NCI-H446 treated with DMSO at 0.1 percent for 48 hours (cell line): ENCODE data around the gene KCNE2.
"Not testable (repeated sequence)": the region's sequence is repeated elsewhere in the genome, so short reads cannot be mapped to it uniquely, and the experiment has no call there.

Experiments
- DNase-seq: peaks from one replicate; lab custom pipeline; 2025; lab: John Stamatoyannopoulos, UW

Gene KCNE2

GRCh38 chr21:34353182-34353581 lies 10.6 kb upstream of the KCNE2 start:
- DNase-seq: no peak

GRCh38 chr21:34354836-34355235 lies 9.0 kb upstream of the KCNE2 start:
- no peak for DNase-seq

- DNase-seq: no peak
These were observed 8.2 kb upstream of the KCNE2 start for GRCh38 chr21:34355570-34355969.

- no peak for DNase-seq
These were observed 5.9 kb upstream of the KCNE2 start for GRCh38 chr21:34357889-34358288.

- DNase-seq: no peak
These were observed 4.9 kb upstream of the KCNE2 start for GRCh38 chr21:34358866-34359265.

GRCh38 chr21:34360488-34361241 lies 3.1 kb upstream of the KCNE2 start:
- no peak for DNase-seq

- DNase-seq: no peak
These were observed 1.7 kb upstream of the KCNE2 start for GRCh38 chr21:34362136-34362444.

- DNase-seq: no peak
These were observed 1.1 kb upstream of the KCNE2 start for GRCh38 chr21:34362670-34363069.

- no peak for DNase-seq
These were observed 1.1 kb downstream of the KCNE2 start for GRCh38 chr21:34364921-34365320.

- DNase-seq: no peak
These were observed 2.0 kb downstream of the KCNE2 start for GRCh38 chr21:34365809-34366208.

GRCh38 chr21:34367320-34367935 lies 3.6 kb downstream of the KCNE2 start:
- DNase-seq: peak; percentile 39

- DNase-seq: no peak
These were observed 5.9 kb downstream of the KCNE2 start for GRCh38 chr21:34369741-34370140.

- DNase-seq: no peak
These were observed 8.5 kb downstream of the KCNE2 start for GRCh38 chr21:34372321-34372720.

GRCh38 chr21:34374462-34374861 lies 10.7 kb downstream of the KCNE2 start:
- not testable (repeated sequence) for DNase-seq

- DNase-seq: not testable (repeated sequence)
These were observed 11.3 kb downstream of the KCNE2 start, which contains the start of gene SMIM11 for GRCh38 chr21:34374940-34375618. TSS of gene SMIM11 (plus strand) at chr21:34375507. CDS start at chr21:34379505, 3,998 bp downstream.

- DNase-seq: not testable (repeated sequence)
These were observed 11.8 kb downstream of the KCNE2 start for GRCh38 chr21:34375619-34375972.

GRCh38 chr21:34383138-34383537 lies 19.3 kb downstream of the KCNE2 start:
- not testable (repeated sequence) for DNase-seq

- DNase-seq: not testable (repeated sequence)
These were observed 20.1 kb downstream of the KCNE2 start for GRCh38 chr21:34383724-34384415.

- DNase-seq: not testable (repeated sequence)
These were observed 36.7 kb downstream of the KCNE2 start for GRCh38 chr21:34400522-34400921.

GRCh38 chr21:34404742-34405141 lies 40.9 kb downstream of the KCNE2 start:
- not testable (repeated sequence) for DNase-seq

- DNase-seq: not testable (repeated sequence)
These were observed 41.9 kb downstream of the KCNE2 start for GRCh38 chr21:34405686-34406085.

GRCh38 chr21:34406102-34406501 lies 42.3 kb downstream of the KCNE2 start:
- DNase-seq: not testable (repeated sequence)

GRCh38 chr21:34406676-34407075 lies 42.9 kb downstream of the KCNE2 start:
- not testable (repeated sequence) for DNase-seq
